Lung (tissue), 12 donors: ENCODE results near the gene RABEP2. TPM values are rescaled to one million over a fixed set of nuclear protein-coding genes. Genes with fewer than 3 reads are reported as not detected.
A peak's percentile ranks its signal among the peaks of the same experiment; 100 is the strongest.

ENCODE experiments used
- ATAC-seq: fragments of 200-7000 bp; cut with Tn5 transposase; one replicate; pipeline ENCODE4 v1.9.1; 2020; ENCODE audit warnings: moderate number of reproducible peaks; ENCODE audit not compliant: insufficient read depth, low FRiP score
- DNase-seq, 3 donors: peaks; one replicate each; pipeline ENCODE4 v3.0.0-alpha.2; 2013 to 2017
- H3K27ac ChIP-seq, 2 donors: one replicate each; pipeline ENCODE4 v1.5.1; 2013; ENCODE audit warnings: mild to moderate bottlenecking in 2 of 2, moderate library complexity in 2 of 2, control low read depth in 1 of 2, inconsistent platforms in 1 of 2, low read depth in 1 of 2, low read length in 1 of 2
- H3K27me3 ChIP-seq, 3 donors: one replicate each; pipeline ENCODE4 v1.5.1; 2013; ENCODE audit warnings: low read length in 2 of 3; ENCODE audit not compliant: control insufficient read depth in 3 of 3, insufficient read depth in 3 of 3
- H3K36me3 ChIP-seq, 4 donors: one replicate each; pipeline ENCODE4 v1.5.1; 2013; ENCODE audit warnings: low read length in 4 of 4, mild to moderate bottlenecking in 1 of 4, moderate library complexity in 1 of 4; ENCODE audit not compliant: control insufficient read depth in 4 of 4, insufficient read depth in 4 of 4
- H3K4me1 ChIP-seq, 5 donors: one replicate each; pipeline ENCODE4 v1.5.1; 2013; ENCODE audit warnings: low read length in 5 of 5, mild to moderate bottlenecking in 2 of 5, moderate library complexity in 1 of 5; ENCODE audit not compliant: control insufficient read depth in 5 of 5, insufficient read depth in 5 of 5
- H3K4me3 ChIP-seq: one replicate; pipeline ENCODE4 v1.5.1; 2013; ENCODE audit warnings: mild to moderate bottlenecking, control low read depth, moderate library complexity
- H3K9ac ChIP-seq, 2 donors: one replicate each; pipeline ENCODE4 v1.5.1; 2013; ENCODE audit warnings: low read length in 2 of 2, control low read depth in 1 of 2; ENCODE audit not compliant: insufficient read depth in 1 of 2
- H3K9me3 ChIP-seq, 4 donors: one replicate each; pipeline ENCODE4 v1.5.1; 2013; ENCODE audit warnings: low read length in 3 of 4, mild to moderate bottlenecking in 1 of 4, moderate library complexity in 1 of 4; ENCODE audit not compliant: control insufficient read depth in 4 of 4, insufficient read depth in 3 of 4
- WGBS, 2 donors: extraction: QIAGEN DNeasy Blood & Tissue Kit; methylation state at CpG; one replicate each; pipeline ENCODE4 v1.1.7; 2013; 5-methylcytosine and 5-hydroxymethylcytosine counted together
- polyA plus RNA-seq, 2 donors: library from polyadenylated mRNA; stranded (reverse); fragments of 200-250 nt; gene quantifications; one replicate each; pipeline ENCODE4 v1.2.1, GENCODE V29; 2013
- total RNA-seq, 2 donors: library from RNA; depleted of rRNA in 1 of 2; stranded (reverse); fragments of >200 nt in 1 of 2; gene quantifications; one replicate each; pipeline ENCODE4 v1.2.1, GENCODE V29; 2014 to 2021
- TF ChIP-seq, protein P1 (sequence below): IDR thresholded peaks from 2 replicates; pipeline ENCODE4 v1.5.1; 2012; ENCODE audit warnings: mild to moderate bottlenecking; ENCODE audit errors: control extremely low read depth, extremely low read depth
- donor health status: control.
- donor health status: control.
- donor health status: Bipolar disorder and iron deficiency.
- donor health status: healthy.
- donor health status: DM: yes; HTN: yes; CAD: no.

RABEP2 gene
- total and polyA plus RNA-seq, 4 donors: 20.0 to 34.9 (median 28.8) TPM

DNA sequence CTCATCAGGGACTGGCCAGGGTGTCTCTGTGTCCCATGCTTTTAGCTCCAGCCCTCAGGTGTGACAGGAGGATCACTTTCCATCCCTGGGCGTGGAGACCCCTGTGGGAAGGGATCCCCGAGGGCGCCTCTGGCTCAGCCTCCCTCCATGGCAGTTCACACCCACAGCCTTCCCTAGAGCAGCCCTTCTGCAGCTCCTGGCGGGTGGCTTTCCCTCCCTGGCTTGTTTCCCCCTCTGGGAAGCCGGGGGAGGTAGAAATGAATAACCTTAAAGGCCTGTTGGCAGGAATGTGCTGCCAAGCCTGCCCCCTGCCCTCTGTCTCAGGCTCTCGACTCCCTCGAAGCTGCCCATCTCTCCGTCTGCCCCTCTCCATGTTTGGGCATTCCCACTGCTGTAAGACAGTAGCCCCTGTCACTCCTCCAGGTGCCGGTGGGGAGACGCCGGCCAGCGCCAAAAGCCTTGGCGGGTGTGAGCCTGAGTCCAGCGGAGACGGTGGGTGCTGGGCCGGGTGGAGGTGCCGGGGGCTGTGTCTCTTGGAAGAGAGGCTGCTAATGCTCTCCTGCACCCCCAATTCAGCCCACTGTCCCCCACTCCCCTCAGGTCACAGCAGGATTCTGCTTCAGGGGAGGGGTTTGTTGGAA is 48.9 kb downstream of the RABEP2 start:
- WGBS, 2 donors: 70 to 83% methylated on average over 17 of the region's 17 CpGs
- peaks cover 8 to 27% (median 10%) of the 10 kb centered on the region in 4 donors for H3K36me3 ChIP-seq
- DNase-seq: no peak
- no peak for ATAC-seq
- peaks cover 0 to 4% (median 0%) of the 10 kb centered on the region in 3 donors for H3K27me3 ChIP-seq
- no peak overlapping the region for H3K9ac ChIP-seq
- peaks cover 0 to 24% (median 6%) of the 10 kb centered on the region in 5 donors for H3K4me1 ChIP-seq
- H3K9me3 ChIP-seq: no peaks in the 10 kb centered on the region
- TF ChIP-seq, protein P1, sequence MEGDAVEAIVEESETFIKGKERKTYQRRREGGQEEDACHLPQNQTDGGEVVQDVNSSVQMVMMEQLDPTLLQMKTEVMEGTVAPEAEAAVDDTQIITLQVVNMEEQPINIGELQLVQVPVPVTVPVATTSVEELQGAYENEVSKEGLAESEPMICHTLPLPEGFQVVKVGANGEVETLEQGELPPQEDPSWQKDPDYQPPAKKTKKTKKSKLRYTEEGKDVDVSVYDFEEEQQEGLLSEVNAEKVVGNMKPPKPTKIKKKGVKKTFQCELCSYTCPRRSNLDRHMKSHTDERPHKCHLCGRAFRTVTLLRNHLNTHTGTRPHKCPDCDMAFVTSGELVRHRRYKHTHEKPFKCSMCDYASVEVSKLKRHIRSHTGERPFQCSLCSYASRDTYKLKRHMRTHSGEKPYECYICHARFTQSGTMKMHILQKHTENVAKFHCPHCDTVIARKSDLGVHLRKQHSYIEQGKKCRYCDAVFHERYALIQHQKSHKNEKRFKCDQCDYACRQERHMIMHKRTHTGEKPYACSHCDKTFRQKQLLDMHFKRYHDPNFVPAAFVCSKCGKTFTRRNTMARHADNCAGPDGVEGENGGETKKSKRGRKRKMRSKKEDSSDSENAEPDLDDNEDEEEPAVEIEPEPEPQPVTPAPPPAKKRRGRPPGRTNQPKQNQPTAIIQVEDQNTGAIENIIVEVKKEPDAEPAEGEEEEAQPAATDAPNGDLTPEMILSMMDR: no peak
- no peak overlapping the region for H3K4me3 ChIP-seq
- H3K27ac ChIP-seq: no peak overlapping the region

DNA sequence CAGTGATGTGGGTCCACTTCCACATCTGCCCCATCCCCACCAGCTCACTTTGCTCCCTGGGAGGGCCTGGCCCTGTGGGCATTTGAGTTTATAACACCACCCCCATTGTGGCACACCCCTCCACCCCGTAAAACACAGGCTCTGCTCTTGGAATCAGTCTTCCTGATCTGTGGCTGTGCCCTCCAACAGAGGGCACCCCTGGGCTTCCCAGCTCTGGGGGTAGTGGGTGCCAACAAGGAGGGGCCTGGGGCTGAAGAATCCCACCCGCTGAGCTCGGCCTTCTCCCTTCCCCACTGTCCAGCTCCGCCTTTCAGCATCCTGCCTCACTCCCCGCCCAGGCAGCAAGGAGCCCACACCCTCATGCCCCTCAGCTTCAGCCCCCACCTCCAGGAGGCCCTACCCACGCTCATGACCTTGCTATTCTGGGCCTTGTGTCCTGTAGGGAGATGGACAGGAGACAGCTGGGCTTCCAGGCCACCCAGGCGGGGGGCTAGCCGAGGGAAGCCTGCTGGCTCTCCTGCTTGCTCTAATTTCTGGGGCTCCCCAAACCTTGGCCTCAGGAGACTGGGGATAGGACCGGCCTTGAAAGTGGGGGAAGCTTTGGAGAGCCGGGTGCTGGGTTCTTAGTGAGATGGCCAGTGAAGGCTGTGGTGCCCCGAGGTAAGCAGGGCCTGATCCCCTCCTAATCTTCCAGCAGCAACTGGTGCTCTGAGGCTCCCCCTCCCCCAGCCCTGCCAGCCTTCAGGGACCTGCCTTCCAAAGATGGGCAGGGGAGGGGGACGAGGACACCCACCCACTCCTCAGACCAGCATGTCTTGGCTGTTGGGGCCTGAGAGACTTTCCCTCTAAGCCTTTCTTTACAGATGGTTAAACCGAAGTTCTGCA is 49.7 kb downstream of the RABEP2 start:
- H3K27me3 ChIP-seq: no peaks in the 10 kb centered on the region
- WGBS, 2 donors: 69 to 75% methylated on average over 13 of the region's 13 CpGs
- H3K9me3 ChIP-seq: no peaks in the 10 kb centered on the region
- H3K27ac ChIP-seq: no peak overlapping the region
- peaks cover 0 to 22% (median 6%) of the 10 kb centered on the region in 5 donors for H3K4me1 ChIP-seq
- DNase-seq (peak; percentile 33 to 47 (median 42)), ATAC-seq (no peak)
- H3K36me3 ChIP-seq: peaks cover 12 to 33% (median 17%) of the 10 kb centered on the region in 4 donors
- H3K4me3 ChIP-seq: no peak overlapping the region
- H3K9ac ChIP-seq: no peak overlapping the region
- TF ChIP-seq, protein P1: no peak

DNA sequence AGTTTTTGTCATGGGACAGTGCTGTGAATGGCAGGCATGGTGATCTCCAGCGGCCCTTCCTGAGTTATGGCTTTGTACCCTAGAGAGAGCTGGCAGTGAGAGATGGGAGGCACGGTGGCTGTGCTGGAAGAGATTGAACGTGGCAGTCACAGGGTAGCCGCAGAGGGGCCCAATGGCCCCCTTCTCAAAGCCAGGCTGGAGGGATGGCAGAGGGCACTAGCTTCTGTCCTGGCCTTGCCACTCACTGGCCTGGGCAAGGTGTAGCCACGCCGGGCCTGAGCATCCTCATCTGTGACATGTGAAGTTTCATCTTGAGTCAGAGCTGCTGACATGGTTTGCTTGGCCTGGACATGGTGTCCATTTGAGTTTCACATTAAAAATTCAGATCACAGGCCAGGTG is 50.6 kb downstream of the RABEP2 start:
- Histone ChIP-seq H3K27me3 (no peaks in the 10 kb centered on the region), H3K27ac (no peak overlapping the region), H3K9ac (no peak overlapping the region), H3K36me3 (peaks cover 12 to 41% (median 25%) of the 10 kb centered on the region in 4 donors), H3K9me3 (no peaks in the 10 kb centered on the region), H3K4me3 (no peak overlapping the region), H3K4me1 (peaks cover 0 to 16% (median 2%) of the 10 kb centered on the region in 5 donors)
- 93 to 98% methylated on average over 6 of the region's 6 CpGs for WGBS, 2 donors
- no peak for DNase-seq
- no peak for ATAC-seq
- TF ChIP-seq, protein P1: no peak
